Activated T-helper 9 cell treated with anti-CD3 and anti-CD28 coated beads, Interleukin-2, amount 50 U/mL, for 16 hours (primary cell): Measurements from ENCODE around the gene DHCR7.

ENCODE experiments used
- DNase-seq: peaks from one replicate; pipeline ENCODE4 v3.0.0-alpha.2; 2020; ENCODE audit warnings: low read depth

DHCR7 gene

GRCh38 chr11:71410363-71410966 lies 37.7 kb downstream of the DHCR7 start:
- no peak for DNase-seq

- no peak for DNase-seq
Observed at GRCh38 chr11:71408826-71409225, 39.4 kb downstream of the DHCR7 start.

- DNase-seq, result no peak
Observed at GRCh38 chr11:71407356-71407755, 40.8 kb downstream of the DHCR7 start.

- DNase-seq, result no peak
Observed at GRCh38 chr11:71406681-71407080, 41.5 kb downstream of the DHCR7 start.

GRCh38 chr11:71404209-71404608 lies 44.0 kb downstream of the DHCR7 start:
- DNase-seq, result no peak

GRCh38 chr11:71402878-71403277 lies 45.3 kb downstream of the DHCR7 start:
- no peak for DNase-seq

- DNase-seq, result no peak
Observed at GRCh38 chr11:71400216-71400615, 48.0 kb downstream of the DHCR7 start.

- no peak for DNase-seq
Observed at GRCh38 chr11:71399341-71399740, 48.9 kb downstream of the DHCR7 start.

- DNase-seq, result no peak
Observed at GRCh38 chr11:71397961-71398360, 50.2 kb downstream of the DHCR7 start.

- no peak for DNase-seq
Observed at GRCh38 chr11:71397331-71397860, 50.8 kb downstream of the DHCR7 start.

- no peak for DNase-seq
Observed at GRCh38 chr11:71396548-71397123, 51.6 kb downstream of the DHCR7 start.

- DNase-seq, result no peak
Observed at GRCh38 chr11:71395774-71396173, 52.4 kb downstream of the DHCR7 start.

- DNase-seq, result no peak
Observed at GRCh38 chr11:71395263-71395560, 53.0 kb downstream of the DHCR7 start.

GRCh38 chr11:71393283-71393682 lies 54.9 kb downstream of the DHCR7 start:
- no peak for DNase-seq

GRCh38 chr11:71391796-71392195 lies 56.4 kb downstream of the DHCR7 start:
- DNase-seq, result no peak

- DNase-seq, result no peak
Observed at GRCh38 chr11:71391352-71391751, 56.8 kb downstream of the DHCR7 start.

GRCh38 chr11:71388637-71389235 lies 59.5 kb downstream of the DHCR7 start:
- no peak for DNase-seq

- no peak for DNase-seq
Observed at GRCh38 chr11:71387784-71388636, 60.2 kb downstream of the DHCR7 start.

GRCh38 chr11:71387200-71387599 lies 61.0 kb downstream of the DHCR7 start:
- no peak for DNase-seq

- DNase-seq, result no peak
Observed at GRCh38 chr11:71386202-71386601, 62.0 kb downstream of the DHCR7 start.

- no peak for DNase-seq
Observed at GRCh38 chr11:71385091-71385490, 63.1 kb downstream of the DHCR7 start.

GRCh38 chr11:71384561-71384960 lies 63.6 kb downstream of the DHCR7 start:
- DNase-seq, result no peak
